Right forelimb (tissue), 1 donor: ENCODE results near the gene SBNO2.
"Not testable (repeated sequence)": the region's sequence is repeated elsewhere in the genome, so short reads cannot be mapped to it uniquely, and the experiment has no call there.

Experiments
- DNase-seq: peaks from one replicate; pipeline ENCODE4 v3.0.0-alpha.2; 2018

The SBNO2 gene

GRCh38 chr19:1206150-1206863 is 32.2 kb upstream of the SBNO2 start:
- DNase-seq: peak; percentile 50

- DNase-seq: peak; percentile 100
Observed at GRCh38 chr19:1205114-1206099, 31.3 kb upstream of the SBNO2 start, which contains the start of gene STK11. TSS of gene STK11 (plus strand) at chr19:1205778. CDS start at chr19:1206914, 1,136 bp downstream.

DNA sequence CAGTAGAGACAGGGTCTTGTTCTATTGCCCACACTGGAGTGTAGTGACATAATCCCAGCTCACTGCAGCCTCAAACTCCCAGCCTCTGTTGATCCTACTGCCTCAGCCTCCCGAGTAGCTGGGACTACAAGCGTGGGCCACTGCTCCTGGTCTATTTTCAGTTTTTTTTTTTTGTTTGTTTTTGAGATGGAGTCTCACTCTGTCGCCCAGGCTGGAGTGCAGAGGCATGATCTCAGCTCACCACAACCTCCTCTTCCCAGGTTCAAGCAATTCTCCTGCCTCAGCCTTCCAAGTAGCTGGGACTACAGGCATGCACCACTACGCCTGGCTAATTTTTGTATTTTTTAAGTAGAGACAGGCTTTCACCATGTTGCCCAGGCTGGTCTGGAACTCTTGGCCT is 26.5 kb upstream of the SBNO2 start:
- not testable (repeated sequence) for DNase-seq

- DNase-seq: no peak
Observed at GRCh38 chr19:1199531-1199930, 25.5 kb upstream of the SBNO2 start.

DNA sequence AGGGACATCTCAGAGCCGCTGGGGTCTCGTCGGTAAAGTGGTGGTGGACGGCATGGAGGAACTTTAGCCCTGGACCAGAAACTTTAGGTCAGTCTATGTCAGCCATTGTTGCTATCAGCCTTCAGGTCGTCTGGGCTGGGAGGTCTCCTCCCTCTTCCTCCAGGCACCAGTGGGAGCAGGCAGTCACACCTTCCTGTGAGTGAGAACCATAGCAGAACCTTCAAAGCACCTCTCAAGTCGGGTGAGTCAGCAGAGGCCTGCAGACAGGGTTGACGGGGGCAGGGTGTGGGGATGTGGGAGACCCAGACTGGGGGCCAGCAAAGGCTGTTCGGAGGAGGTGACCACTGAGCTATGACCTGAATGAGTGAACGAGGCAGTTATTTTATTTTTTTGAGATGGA is 15.4 kb upstream of the SBNO2 start:
- no peak for DNase-seq

GRCh38 chr19:1183543-1184172 is 9.6 kb upstream of the SBNO2 start:
- no peak for DNase-seq

- DNase-seq: no peak
Observed at GRCh38 chr19:1182727-1183126, 8.7 kb upstream of the SBNO2 start.

- DNase-seq: no peak
Observed at GRCh38 chr19:1182068-1182467, 8.0 kb upstream of the SBNO2 start.

DNA sequence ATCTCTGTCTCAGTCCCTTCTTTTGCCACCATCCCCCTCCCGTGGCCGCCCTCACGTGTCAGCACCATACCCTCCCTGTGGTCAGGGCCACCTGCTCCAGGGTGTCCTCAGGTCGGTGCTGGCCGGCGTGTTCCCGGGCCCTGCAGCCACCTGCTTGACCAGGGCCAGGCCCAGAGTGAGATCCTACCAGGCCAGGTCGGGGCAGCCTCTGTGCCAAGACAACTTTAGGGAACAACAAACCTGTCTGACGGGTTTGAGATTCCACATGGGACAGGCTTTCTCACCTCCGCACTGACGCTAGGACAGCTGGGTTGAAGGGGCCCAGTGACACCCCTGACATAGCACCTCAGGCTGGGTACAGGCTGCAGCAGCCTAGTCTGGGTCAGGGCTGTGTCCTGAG is 7.5 kb upstream of the SBNO2 start:
- DNase-seq: no peak

DNA sequence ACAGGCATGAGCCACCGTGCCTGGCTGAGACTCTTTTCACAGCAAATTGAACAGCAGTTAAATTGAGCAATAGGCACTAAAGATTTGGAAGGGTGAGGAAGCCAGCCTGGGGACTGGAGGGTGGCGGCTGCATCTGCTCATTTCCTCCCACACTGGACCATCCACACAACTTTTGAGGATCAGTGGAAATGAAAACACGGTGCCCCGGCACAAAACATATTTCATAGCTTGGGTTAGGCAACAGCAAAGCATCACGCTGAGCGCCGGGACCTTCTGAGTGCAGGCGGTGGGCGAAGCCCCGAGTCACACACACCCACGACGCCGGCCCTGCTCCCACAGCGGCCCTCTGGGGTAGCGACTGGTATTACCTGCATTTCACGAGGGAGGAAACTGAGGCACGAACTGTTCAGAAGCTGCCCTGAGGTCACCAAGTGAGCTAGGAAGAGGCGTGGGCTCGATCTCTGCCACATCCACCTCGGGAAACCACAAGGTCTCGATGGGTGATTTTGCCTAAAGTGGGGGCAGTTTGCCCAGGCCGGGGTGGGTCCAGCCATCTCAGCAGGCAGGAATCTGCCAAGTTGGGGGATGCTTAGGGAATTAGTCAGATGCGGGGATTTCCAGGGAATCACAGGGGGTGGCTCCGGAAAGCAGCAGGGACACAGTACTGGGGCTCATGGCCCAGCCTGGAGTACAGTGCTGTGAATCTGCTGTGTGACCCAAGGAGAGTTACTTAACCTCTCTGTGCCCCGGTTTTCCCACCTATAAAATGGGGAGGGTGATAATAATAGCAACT is 3.5 kb upstream of the SBNO2 start:
- DNase-seq: no peak

- DNase-seq: peak; percentile 66
Observed at GRCh38 chr19:1173159-1173844, 766 bp downstream of the SBNO2 start.

GRCh38 chr19:1172353-1173158 is 1.5 kb downstream of the SBNO2 start:
- peak; percentile 76 for DNase-seq

- no peak for DNase-seq
Observed at GRCh38 chr19:1171755-1172352, 2.2 kb downstream of the SBNO2 start.

GRCh38 chr19:1170938-1171754 is 2.9 kb downstream of the SBNO2 start:
- peak; percentile 62 for DNase-seq

GRCh38 chr19:1169921-1170885 is 3.9 kb downstream of the SBNO2 start:
- no peak for DNase-seq

DNA sequence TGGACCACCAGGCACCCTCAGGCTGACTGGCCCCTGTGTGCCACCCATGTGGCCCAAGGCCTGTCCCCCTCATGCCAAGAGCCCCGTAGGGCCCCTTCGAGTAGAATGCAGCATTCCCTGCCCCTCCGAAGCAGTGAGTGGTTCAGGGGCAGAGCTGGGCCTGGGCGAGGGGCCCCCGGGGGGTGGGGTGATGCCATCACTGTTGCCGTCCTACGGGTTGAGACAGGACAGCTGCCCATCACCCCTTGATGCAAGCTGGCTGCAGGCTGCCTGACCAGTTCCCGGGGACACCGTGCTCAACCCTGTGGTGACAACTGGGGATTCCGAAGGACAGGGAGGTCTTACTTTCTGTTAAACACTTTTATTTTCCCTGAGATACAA is 4.7 kb downstream of the SBNO2 start:
- DNase-seq: no peak

GRCh38 chr19:1168572-1169410 is 5.3 kb downstream of the SBNO2 start:
- no peak for DNase-seq
